ENCODE results near the gene NUDT15.
A peak's percentile ranks its signal among the peaks of the same experiment; 100 is the strongest.
"Not testable (repeated sequence)": the region's sequence is repeated elsewhere in the genome, so short reads cannot be mapped to it uniquely, and the experiment has no call there.

The NUDT15 gene

GRCh38 chr13:48042894-48043293, 5.4 kb downstream of the NUDT15 start:
- DNase-seq (ENCODE audit: low read depth, low spot score), result no peak

GRCh38 chr13:48043789-48044503, 6.4 kb downstream of the NUDT15 start:
- no peak for DNase-seq (ENCODE audit: low read depth, low spot score)

- no peak for DNase-seq (ENCODE audit: low read depth, low spot score)
Observed at GRCh38 chr13:48050550-48050949, 13.0 kb downstream of the NUDT15 start.

- no peak for DNase-seq (ENCODE audit: low read depth, low spot score)
Observed at GRCh38 chr13:48054601-48055000, 17.1 kb downstream of the NUDT15 start.

- DNase-seq (ENCODE audit: low read depth, low spot score), result no peak
Observed at GRCh38 chr13:48055712-48056111, 18.2 kb downstream of the NUDT15 start.

GRCh38 chr13:48058536-48058935, 21.0 kb downstream of the NUDT15 start:
- not testable (repeated sequence) for DNase-seq (ENCODE audit: low read depth, low spot score)

GRCh38 chr13:48059951-48060350, 22.4 kb downstream of the NUDT15 start:
- DNase-seq (ENCODE audit: low read depth, low spot score), result not testable (repeated sequence)

GRCh38 chr13:48066310-48066989, 28.9 kb downstream of the NUDT15 start:
- no peak for DNase-seq (ENCODE audit: low read depth, low spot score)

- DNase-seq (ENCODE audit: low read depth, low spot score), result no peak
Observed at GRCh38 chr13:48068036-48068435, 30.5 kb downstream of the NUDT15 start.

- DNase-seq (ENCODE audit: low read depth, low spot score), result no peak
Observed at GRCh38 chr13:48068952-48069351, 31.4 kb downstream of the NUDT15 start.

- no peak for DNase-seq (ENCODE audit: low read depth, low spot score)
Observed at GRCh38 chr13:48069573-48069972, 32.0 kb downstream of the NUDT15 start.

GRCh38 chr13:48070942-48071341, 33.4 kb downstream of the NUDT15 start:
- no peak for DNase-seq (ENCODE audit: low read depth, low spot score)

- no peak for DNase-seq (ENCODE audit: low read depth, low spot score)
Observed at GRCh38 chr13:48072304-48072703, 34.8 kb downstream of the NUDT15 start.

GRCh38 chr13:48072787-48073186, 35.3 kb downstream of the NUDT15 start:
- DNase-seq (ENCODE audit: low read depth, low spot score), result no peak

- DNase-seq (ENCODE audit: low read depth, low spot score), result no peak
Observed at GRCh38 chr13:48074006-48074405, 36.5 kb downstream of the NUDT15 start.

GRCh38 chr13:48078251-48078656, 40.7 kb downstream of the NUDT15 start:
- DNase-seq (ENCODE audit: low read depth, low spot score), result no peak

GRCh38 chr13:48081739-48082138, 44.2 kb downstream of the NUDT15 start:
- no peak for DNase-seq (ENCODE audit: low read depth, low spot score)

- no peak for DNase-seq (ENCODE audit: low read depth, low spot score)
Observed at GRCh38 chr13:48086272-48086671, 48.7 kb downstream of the NUDT15 start.

GRCh38 chr13:48093588-48093987, 56.1 kb downstream of the NUDT15 start:
- DNase-seq (ENCODE audit: low read depth, low spot score), result no peak

- DNase-seq (ENCODE audit: low read depth, low spot score), result peak; percentile 34
Observed at GRCh38 chr13:48094404-48094780, 56.9 kb downstream of the NUDT15 start.

- DNase-seq (ENCODE audit: low read depth, low spot score), result peak; percentile 99
Observed at GRCh38 chr13:48094781-48095502, 57.4 kb downstream of the NUDT15 start, which contains the start of gene MED4. Gene MED4 (minus strand): TSS chr13:48095104. CDS start chr13:48095078, 26 bp downstream.

- no peak for DNase-seq (ENCODE audit: low read depth, low spot score)
Observed at GRCh38 chr13:48096670-48097069, 59.1 kb downstream of the NUDT15 start.
